8988T (cell line): Measurements from ENCODE around the gene NUBP2.

ENCODE experiments used
- DNase-seq: peaks from one replicate; pipeline ENCODE4 v3.0.0; 2011

The NUBP2 gene, protein sequence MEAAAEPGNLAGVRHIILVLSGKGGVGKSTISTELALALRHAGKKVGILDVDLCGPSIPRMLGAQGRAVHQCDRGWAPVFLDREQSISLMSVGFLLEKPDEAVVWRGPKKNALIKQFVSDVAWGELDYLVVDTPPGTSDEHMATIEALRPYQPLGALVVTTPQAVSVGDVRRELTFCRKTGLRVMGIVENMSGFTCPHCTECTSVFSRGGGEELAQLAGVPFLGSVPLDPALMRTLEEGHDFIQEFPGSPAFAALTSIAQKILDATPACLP

DNA sequence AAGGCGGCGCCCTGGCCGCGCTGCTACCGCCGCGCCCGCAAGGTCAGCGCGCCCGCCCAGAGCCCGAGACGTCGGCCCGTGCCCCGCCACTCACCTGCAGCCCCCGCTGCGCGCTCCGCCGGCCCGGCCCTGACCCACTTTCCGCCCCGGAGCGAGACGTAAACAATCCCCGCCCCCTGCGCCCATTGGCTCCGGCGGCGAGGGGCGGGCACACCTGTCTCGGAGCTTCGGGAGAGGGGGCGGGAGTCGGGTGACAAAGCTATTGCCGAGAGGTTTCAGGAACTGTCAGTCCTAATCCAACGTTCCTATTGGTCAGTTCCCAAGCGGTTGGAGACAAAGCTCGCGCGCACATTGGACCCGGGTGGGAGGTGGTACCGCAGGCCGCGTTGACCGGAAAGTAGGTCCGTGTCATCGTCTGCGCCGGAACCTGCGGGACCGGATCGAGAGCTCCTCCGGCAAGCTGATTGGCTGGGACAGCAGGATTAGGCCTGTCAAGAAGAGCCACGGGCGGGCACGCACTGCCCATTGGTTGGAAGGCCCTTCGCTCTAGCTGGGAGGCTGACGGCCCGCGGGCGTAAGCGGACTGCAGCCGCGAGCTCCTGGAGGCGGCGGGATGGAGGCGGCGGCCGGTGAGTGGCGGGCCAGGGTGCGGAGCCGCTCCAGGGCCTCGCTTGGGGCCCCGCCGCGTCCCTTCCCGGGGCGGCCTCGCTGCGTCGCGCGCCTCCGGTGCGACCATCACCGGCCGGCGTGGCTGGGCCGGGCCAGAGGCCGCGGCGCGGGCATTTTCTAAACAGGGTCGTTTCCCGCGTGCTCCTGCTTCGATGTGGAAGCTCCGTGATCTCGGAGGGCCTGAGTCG, at the start of gene NUBP2, which contains the start of gene SPSB3:
Gene NUBP2 (plus strand): TSS at position 553 of the 857 bp plus-strand sequence. CDS start 61 bp downstream, at position 614.
Gene SPSB3 (minus strand): TSS at position 164 of the 857 bp plus-strand sequence. CDS start 1,088 bp downstream, outside the sequence.
- peak; percentile 95 for DNase-seq

- no peak for DNase-seq
Measured at GRCh38 chr16:1734123-1734522, 48.6 kb upstream of the NUBP2 start.

- no peak for DNase-seq
Measured at GRCh38 chr16:1734816-1735215, 47.9 kb upstream of the NUBP2 start.

DNA sequence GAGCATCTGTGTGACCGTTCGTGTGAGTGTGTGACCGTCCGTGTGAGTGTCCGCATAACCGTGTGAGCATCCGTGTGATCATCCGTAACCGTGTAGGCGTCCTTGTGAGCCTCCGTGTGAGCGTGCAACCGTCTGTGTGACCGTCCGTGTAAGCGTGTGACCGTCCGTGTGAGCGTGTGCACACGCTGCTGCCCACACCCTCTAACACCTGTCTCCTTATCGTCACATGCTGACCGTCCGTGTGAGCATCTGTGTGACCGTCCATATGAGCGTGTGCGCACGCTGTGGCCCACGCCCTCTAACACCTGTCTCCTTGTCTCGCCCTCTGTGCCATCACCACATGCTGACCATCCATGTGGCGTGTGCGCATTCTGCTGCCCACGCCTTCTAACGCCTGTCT, 42.5 kb upstream of the NUBP2 start:
- DNase-seq = no peak

DNA sequence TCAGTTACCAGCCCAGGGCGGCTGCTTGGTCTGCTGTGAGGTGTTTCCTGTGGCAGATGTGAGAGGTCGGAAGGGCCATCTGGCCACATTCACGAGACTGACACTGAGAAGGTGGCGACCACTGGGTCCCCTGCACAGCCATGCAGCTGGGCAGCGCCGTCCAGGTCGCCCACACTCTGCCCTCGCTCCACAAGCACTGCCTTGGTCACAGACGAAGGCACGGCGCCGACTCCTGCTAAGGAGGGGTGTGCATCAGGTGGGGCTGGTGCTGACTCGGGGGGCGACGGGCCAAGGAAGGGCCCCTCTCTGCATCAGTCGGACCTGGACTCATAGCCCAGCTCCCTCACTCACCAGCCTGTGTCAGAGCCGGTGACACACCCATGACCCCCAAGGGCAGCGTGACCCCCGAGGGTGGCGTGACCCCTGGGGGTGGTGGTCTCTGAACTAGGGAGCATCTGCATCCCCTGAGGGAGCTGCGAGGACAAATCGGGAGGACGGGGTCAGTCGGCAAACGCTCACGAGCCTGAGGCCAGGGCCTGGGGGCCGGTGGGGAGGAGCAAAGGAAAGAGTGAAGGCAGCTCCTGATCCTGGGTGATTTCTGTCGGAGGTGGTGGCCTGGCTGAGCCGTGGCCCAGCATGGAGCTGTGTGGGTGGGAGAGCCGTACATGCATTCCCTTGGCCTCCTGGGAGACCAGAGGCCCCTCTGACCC, 41.8 kb upstream of the NUBP2 start:
- no peak for DNase-seq

DNA sequence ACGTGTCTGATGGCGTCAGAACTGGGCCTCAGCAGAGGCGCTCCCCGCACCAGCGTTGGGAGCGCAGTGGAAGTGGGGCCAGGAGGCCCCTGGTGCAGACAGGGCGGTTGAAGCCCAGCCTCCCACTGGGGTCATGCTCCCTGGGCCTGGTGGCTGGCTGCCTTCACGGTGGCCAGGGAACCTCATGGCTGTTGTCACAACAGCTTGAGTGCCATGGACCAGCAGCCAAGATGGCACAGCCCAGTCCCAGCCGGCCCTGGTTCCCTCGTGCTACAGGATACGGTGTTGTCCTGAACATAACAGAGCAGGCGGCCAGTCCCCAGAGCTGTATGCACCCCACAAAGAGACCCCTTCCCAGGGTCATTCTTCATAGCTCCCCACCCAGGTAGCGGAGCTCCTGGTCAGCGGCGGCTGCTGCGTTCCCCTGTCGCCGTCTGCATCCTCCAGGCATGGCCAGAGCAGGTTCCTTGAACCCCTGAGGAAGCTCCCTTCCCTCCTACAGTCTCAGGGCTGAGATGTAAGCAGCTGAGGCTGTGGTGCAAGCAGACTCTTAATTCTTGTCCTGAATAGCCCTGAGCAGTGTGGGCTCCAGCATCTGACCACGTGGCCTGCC, 41.1 kb upstream of the NUBP2 start:
- DNase-seq = no peak

- no peak for DNase-seq
Measured at GRCh38 chr16:1743376-1744337, 39.1 kb upstream of the NUBP2 start.

GRCh38 chr16:1744338-1744840, 38.4 kb upstream of the NUBP2 start:
- no peak for DNase-seq

GRCh38 chr16:1745181-1745899, 37.4 kb upstream of the NUBP2 start:
- DNase-seq = no peak

DNA sequence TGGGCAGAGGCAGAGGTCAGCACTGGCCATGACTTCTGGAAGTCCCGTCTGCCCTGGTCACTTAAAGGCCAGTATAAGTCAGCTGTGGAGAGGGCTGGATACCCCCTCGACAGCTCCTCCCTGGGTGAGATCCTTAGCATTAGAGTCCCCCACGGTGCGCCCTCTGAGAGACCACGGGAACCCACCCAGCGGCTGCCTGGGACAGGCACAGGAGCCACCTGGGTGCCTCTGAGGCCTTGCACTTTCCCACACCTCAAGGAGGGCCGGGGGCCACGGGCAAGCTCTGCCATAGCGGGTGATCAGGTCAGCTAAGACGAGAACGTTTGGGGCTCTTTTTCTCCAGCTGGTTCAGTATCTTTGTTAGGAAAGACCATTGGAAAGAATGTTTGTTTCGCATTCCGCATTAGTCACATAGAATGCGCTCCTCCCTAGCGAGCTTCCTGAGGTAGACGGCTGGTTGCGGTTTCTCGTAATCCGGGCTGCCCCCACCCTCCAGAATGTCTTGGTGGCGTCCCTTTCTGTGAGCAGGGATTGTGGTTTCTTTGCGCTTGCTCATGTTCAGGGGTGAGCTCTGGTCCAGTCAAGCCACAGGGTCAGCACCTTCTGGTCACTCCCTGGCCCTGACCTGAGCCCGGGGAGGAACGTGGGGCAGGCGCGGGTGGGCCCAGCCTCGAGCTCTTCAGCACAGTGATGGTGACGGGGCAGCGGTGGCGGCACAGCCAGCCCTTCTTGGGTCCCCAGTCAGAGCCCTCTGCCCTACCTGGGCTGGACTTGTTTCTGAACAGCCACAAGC, 36.7 kb upstream of the NUBP2 start:
- DNase-seq = peak; percentile 83

DNA sequence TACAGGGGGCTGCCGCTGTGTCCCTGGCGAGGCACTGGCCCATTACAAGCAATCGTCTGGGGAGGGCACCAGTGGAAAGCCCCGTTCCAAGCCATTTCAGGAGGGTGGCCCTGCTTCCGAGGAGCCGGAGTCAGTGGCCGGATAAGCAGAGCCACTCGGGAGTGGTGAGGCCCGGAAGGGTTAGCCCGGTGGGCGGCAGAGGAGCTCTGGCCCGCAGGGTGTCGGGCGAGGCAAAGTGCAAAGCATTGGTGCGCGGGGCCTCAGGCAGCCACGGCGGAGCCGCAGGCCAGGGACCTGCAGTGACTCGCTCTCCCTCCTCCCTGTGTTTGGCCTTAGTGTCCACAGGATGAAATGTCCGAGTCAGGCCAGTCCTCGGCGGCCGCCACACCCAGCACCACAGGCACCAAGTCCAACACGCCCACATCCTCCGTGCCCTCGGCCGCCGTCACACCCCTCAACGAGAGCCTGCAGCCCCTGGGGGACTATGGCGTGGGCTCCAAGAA, 36.0 kb upstream of the NUBP2 start:
- no peak for DNase-seq

GRCh38 chr16:1747934-1748333, 34.8 kb upstream of the NUBP2 start:
- no peak for DNase-seq

DNA sequence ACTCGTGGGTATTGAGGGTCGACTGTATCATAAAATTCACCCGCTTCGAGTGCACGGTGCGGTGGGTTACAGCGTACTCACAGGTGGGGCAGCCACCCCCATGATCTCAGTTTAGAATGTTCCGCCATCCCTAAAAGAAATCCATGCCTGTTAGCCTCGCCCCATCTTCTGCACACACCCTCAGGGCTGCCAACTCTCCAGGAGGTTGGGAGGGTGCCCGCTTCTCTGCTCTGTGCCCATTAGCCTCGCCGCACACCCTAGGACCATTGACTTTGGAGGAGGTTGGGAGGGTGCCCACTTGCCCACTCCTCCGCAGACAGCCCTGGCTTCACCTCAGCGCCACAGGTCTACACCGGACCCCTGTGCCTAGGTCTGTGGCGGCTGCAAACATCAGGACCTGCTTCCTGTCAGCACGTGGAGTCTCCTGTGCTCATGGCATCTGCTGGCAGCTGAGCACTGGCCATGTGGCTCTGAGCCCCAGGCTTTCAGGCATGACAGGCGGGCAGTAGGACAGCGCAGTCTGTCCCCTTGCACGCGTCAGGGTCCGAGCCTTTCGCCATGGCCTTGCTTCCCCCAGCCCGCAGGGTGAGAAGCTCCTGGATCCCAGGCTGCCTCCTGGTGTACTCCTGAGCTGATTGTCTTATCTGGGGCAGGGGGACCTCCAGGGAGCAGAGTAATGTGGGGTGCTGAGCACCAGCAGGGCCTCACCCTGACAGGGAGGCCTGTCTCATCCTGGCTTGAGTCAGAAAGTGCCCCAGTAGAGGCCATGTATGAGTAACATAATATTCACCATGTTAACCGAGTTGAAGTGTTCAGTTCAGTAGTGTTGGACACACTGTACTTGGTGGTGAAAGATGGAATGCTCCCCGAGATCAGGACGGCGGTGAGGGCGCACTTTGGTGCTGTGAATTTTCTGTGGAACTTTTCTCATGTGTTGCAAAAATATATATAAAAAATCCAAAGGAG, 33.3 kb upstream of the NUBP2 start:
- no peak for DNase-seq

GRCh38 chr16:1751946-1752345, 30.8 kb upstream of the NUBP2 start:
- no peak for DNase-seq

- no peak for DNase-seq
Measured at GRCh38 chr16:1752853-1753252, 29.9 kb upstream of the NUBP2 start.

DNA sequence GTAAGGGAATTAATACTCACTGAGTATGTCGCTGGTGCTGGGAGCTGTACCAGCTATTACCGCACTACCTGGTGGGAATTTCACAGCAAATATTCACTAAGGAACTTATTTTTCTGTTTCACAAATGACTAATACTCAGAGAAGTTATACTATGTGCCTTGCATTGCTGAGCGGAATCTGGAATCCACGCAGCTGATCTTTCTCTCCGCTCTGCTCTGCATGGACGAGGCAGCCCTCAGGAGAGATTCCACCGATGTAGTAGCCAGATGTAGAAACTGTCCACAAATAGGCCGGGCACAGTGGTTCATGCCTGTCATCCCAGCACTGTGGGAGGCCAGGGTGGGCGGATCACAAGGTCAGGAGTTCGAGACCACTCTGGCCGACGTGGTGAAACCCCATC, 28.6 kb upstream of the NUBP2 start:
- no peak for DNase-seq

DNA sequence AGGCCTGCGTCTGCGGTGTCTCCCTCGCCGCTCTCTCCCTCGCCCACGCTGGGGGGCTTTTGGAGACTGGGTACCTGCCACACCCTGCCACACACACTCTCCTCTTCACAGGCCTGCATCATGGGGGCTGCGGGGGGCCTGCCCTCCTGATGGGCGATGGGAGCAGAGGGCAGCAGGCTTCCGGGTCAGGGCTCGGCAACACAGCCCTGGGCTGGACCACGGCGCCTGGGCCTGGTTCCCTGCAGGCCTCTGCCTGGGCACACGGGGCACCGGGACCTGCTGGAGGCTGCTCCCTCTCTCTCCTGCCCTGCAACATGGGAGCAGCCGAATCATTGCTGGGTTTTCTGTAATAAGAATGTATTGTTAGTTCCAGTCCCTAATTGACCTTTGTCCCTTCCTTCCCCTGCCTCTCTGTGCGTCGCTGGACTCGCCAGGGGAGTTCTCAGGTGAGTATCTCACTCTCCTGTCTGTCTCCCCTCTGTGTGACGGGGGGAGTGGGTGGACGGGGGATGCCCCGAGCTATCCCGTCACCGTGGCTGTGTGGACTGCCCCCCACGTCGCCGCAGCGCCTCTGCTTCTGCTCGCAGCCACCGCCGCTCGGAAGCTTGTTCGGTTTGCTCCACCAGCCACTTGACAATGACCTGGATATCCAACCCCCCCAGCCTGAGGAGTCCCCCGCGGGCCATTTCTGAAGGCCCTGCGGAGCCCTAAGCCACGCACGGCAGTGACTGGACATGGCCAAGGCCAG, 24.9 kb upstream of the NUBP2 start:
- DNase-seq = no peak

GRCh38 chr16:1758923-1759322, 23.8 kb upstream of the NUBP2 start:
- DNase-seq = no peak
